CD4-positive, alpha-beta T cell treated with Interleukin-10 for 1 hour (primary cell): Measurements from ENCODE around the gene GNG13.
"Not testable (repeated sequence)": the region's sequence is repeated elsewhere in the genome, so short reads cannot be mapped to it uniquely, and the experiment has no call there.

Experiments used
- DNase-seq: peaks from one replicate; pipeline ENCODE4 v3.0.0-alpha.2; 2020

GNG13 gene

DNA sequence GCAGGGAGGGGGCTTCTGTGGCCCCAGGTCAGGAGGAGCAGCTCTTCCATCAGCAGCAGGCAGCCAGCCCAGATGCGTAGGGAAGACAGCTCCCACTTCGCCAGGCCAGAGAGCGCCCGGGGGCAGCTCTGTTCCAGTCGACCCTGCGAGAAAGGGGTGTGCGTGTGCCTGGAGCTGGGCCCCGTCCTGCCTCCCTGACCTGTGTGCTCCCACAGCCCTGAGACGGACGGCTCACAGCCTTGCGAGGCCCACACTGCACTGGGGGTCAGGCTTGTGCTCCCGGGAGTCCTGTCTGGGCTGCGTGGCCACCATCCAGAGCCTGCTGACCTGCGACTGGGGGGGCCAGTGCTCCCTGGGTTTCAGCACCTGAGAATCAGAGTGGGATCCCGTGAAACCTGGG lies 40.5 kb downstream of the GNG13 start:
- no peak for DNase-seq

DNA sequence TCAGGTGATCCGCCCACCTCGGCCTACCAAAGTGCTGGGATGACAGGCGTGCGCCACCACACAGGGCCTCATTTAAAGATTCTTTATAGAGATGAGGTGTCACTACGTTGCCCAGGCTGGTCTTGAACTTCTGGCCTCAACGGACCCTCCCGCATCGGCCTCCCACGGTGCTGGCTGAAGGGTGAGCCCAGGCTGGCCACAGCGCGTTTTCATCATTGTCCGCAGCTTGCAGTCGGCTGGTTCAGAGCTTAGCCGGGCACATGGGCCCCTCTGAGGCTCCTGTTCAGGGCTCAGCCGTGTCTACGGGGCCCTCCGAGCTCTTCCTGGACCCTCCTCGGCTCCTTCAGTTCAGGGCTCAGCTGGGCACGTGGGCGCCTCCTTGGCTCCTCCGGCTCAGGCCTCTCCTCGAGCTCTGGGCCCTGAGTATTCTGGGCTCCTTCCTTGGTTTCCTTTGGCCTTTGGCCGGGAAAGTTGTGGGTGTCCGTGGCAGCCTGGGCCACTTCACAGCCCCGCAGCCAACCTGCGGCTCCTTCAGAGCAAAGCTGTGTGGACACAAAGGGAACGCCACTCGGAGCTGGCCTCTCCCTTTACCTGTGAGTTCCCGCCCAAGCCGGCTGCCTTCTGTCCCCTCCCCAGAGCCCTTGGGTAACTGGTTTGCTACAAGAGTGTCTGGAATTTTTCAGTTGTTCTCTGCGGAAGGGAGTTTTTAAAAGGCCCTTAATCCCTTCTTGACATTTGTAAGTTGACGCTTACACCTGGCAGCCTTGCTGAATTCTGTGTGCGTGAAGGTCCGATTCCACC lies 41.2 kb downstream of the GNG13 start:
- no peak for DNase-seq

DNA sequence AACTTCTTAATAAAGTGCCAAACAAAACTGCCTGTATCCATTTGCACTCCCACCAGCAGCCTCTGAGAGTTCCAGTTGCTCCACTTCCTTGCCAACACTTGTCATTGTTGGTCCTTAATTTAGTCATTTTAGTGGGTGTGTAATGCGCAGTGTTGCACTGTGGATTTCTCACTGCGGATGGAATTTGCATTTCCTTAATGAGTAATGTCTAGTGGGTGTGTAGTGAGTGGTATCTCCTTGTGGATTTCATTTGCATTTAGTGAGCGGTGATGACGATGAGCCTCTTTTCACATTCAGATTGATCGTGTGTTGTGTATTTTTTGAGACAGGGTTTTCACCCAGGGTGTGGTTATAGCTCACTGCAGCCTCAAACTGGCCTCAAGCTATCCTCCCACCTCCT lies 44.1 kb downstream of the GNG13 start:
- no peak for DNase-seq

DNA sequence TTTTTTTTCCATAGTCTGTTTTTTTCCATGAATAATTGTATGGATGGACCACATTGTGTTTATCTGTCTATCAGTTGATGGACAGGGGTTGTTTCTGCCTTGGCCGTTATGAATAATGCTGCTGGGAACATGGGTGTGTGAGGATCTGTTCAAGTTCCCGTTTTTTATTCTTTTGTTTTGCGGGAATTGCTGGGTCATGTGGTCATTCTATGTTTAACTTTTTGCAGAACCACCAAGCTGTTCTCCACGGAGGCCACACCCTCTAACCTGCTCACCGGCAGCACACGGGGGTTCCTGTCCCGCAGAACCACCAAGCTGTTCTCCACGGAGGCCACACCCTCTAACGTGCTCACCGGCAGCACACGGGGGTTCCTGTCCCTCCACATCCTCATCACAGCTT lies 45.9 kb downstream of the GNG13 start:
- peak; percentile 15 for DNase-seq

DNA sequence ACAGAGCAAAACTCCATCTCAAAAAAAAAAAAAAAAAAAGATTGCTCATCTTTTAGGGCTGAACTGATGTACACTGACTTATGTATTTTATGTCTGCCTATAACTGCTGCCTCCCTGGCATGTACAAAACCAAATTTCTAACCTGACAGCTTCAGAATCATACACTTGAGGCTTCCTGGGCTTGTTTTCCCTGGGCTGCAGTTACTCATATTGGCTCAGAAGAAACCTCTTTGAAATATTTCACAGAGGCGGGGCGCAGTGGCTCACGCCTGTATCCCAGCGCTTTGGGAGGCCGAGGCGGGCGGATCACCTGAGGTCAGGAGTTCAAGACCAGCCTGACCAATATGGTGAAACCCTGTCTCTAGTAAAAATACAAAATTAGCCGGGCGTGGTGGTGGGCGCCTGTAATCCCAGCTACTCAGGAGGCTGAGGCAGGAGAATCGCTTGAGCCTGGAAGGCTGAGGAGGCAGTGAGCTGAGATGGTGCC lies 46.4 kb downstream of the GNG13 start:
- not testable (repeated sequence) for DNase-seq

DNA sequence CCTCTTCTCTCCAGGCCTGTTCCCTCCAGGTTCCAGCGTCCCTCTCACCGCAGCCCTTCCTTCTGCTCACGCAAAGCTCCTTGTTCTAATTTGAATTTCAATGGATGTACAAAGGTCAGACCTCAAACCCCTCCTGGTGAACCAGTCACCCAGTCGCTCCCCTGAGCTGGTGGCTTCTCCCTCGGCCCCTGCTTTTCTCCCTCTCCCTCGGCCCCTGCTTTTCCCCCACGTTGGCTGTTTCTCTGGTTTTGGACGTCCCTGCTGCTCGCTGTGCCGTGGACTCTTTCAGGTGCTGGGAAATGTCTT lies 48.6 kb downstream of the GNG13 start:
- DNase-seq: no peak

DNA sequence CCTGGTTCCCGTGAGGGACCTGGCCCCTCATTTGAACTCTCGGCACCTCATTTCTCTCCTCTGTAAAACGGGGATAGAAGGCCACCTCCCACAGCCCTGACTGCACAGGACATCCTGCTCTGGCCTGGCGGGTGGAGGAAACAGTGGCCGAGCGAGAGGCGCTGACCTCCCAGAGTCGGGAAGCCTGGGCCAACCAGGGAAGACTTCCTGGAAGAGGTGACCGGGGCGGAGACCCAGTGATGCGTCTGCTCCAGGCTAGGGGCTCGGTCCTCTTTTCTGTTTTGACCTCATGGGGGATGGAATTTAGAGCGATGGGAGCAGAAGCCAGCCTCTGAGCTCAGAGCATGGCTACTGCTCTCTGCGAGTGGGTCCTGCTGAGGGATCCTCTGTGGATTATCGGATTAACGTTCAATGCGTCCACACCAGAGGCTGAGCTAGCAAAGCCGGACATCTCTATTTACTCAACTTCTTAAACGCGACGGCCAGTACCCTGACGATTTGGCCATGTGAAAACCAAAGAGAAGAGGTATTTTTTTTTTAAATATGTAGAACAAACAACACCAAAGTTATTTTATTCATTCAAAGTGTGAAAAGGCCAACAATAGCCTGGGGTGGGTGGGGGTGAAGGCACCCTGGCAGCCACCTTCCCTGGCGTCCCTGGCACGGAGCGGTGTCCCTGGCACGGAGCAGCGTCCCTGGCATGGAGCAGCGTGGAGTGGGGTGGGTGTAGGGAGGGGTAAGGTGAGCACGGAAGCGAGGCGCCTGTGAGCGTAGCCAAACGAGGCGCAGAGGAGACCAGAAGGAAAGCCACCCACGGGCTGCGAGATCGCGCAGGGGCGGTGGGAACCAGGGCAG lies 49.2 kb downstream of the GNG13 start:
- no peak for DNase-seq

DNA sequence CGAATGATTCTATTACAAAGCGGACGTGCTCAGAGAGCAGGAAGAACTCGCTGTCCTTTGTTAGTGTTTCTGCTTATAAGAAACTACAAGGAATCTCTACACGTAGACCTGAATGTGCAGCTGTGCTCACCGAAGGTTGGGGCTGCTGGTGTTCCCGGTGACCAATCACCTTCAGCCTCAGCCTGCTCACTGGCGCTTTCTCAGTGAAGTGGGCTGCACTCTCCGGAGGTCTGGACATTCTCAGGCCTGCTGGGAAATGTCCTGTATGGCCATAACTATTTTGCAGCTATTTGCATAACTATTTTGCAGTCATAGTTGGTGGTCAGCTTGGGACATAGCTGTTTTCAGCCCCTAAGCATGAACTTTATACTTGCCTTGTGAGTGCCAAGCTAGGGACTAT lies 50.0 kb downstream of the GNG13 start:
- no peak for DNase-seq

DNA sequence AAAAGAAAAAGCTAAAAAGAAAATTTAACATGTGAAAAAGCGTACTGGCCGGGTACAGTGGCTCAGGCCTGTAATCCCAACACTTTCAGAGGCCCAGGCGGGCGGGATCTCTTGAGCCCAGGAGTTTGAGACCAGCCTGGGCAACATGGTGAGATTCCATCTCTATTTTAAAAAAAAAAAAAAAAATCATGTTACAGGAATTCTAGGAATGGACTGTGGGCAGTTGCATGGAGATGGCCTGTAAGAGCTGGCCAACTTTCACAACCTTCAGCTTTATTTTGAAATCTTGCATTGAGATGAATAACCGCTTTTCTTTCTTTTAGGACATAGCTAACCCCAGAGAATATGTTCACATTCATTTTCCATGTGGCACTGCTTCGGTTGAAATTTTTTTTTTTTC lies 51.5 kb downstream of the GNG13 start:
- no peak for DNase-seq
